NCI-H774 (cell line): ENCODE data around the gene BMP8A.
A peak's percentile ranks its signal among the peaks of the same experiment; 100 is the strongest.
"Not testable (repeated sequence)": the region's sequence is repeated elsewhere in the genome, so short reads cannot be mapped to it uniquely, and the experiment has no call there.

ENCODE experiments used
- DNase-seq: peaks from one replicate; lab custom pipeline; 2025; lab: John Stamatoyannopoulos, UW

BMP8A gene

GRCh38 chr1:39491146-39491921 is at the start of gene BMP8A:
BMP8A (plus strand) TSS chr1:39491636; CDS start chr1:39491992, 356 bp downstream.
- DNase-seq: peak; percentile 97

- no peak for DNase-seq
Observed at GRCh38 chr1:39441797-39442196, 49.6 kb upstream of the BMP8A start.

GRCh38 chr1:39445573-39445972 is 45.9 kb upstream of the BMP8A start:
- no peak for DNase-seq

- DNase-seq: no peak
Observed at GRCh38 chr1:39446986-39447567, 44.4 kb upstream of the BMP8A start.

- DNase-seq: not testable (repeated sequence)
Observed at GRCh38 chr1:39450041-39450440, 41.4 kb upstream of the BMP8A start.

- no peak for DNase-seq
Observed at GRCh38 chr1:39450956-39451606, 40.4 kb upstream of the BMP8A start.

- no peak for DNase-seq
Observed at GRCh38 chr1:39452081-39452480, 39.4 kb upstream of the BMP8A start.

- DNase-seq: no peak
Observed at GRCh38 chr1:39452540-39452939, 38.9 kb upstream of the BMP8A start.

- DNase-seq: no peak
Observed at GRCh38 chr1:39453603-39454002, 37.8 kb upstream of the BMP8A start.

- DNase-seq: no peak
Observed at GRCh38 chr1:39458991-39459390, 32.4 kb upstream of the BMP8A start.

- no peak for DNase-seq
Observed at GRCh38 chr1:39462074-39462473, 29.4 kb upstream of the BMP8A start.

GRCh38 chr1:39466413-39467107 is 24.9 kb upstream of the BMP8A start:
- no peak for DNase-seq

GRCh38 chr1:39467108-39467720 is 24.2 kb upstream of the BMP8A start:
- not testable (repeated sequence) for DNase-seq

- no peak for DNase-seq
Observed at GRCh38 chr1:39469150-39469549, 22.3 kb upstream of the BMP8A start.

- DNase-seq: no peak
Observed at GRCh38 chr1:39470040-39470439, 21.4 kb upstream of the BMP8A start.

GRCh38 chr1:39472826-39473225 is 18.6 kb upstream of the BMP8A start:
- no peak for DNase-seq

GRCh38 chr1:39473324-39473723 is 18.1 kb upstream of the BMP8A start:
- no peak for DNase-seq

GRCh38 chr1:39474810-39475209 is 16.6 kb upstream of the BMP8A start:
- DNase-seq: no peak

GRCh38 chr1:39475551-39475950 is 15.9 kb upstream of the BMP8A start:
- DNase-seq: not testable (repeated sequence)

GRCh38 chr1:39478126-39478915 is 13.1 kb upstream of the BMP8A start:
- DNase-seq: no peak

- DNase-seq: no peak
Observed at GRCh38 chr1:39481289-39481688, 10.1 kb upstream of the BMP8A start.
